Stimulated activated CD8-positive, alpha-beta memory T cell treated with anti-CD3 and anti-CD28 coated beads, Interleukin-15, amount 100 ng/mL, for 1 hour (primary cell): ENCODE measurements around the gene CELF4.

ENCODE experiments used
- DNase-seq: peaks from one replicate; pipeline ENCODE4 v3.0.0-alpha.2; 2020; ENCODE audit warnings: low read depth

CELF4 gene

DNA sequence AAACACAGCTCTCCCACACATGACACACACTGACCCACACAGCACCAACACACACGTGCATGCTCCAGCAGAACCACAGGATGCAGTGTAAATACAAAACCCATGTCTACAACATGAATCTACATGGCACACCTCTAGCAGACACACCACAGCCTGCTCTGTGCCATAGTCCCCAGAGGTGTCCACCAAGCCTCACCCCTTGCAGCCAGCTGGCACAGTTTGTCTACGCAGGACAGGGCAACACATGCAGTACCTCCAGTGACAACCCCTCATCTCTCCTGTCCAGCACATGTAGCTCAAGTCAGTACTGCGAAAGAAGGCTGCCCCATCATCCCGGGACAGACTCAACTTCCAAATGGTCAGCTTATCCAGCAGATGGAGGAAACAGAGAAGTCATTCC is 18.9 kb downstream of the CELF4 start:
- no peak for DNase-seq

DNA sequence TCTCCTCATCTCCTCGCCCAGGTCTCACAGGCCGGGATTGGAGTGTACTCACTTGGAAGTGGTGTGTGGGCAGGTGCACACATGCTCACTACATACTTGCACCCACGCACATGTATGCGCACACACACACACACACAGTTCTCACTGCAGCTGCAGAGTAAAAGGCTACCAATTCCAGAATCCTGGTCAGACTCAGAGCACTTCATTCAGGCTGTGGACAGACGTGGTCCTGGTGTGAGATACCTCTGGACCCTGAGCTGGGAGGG is 19.4 kb downstream of the CELF4 start:
- no peak for DNase-seq

DNA sequence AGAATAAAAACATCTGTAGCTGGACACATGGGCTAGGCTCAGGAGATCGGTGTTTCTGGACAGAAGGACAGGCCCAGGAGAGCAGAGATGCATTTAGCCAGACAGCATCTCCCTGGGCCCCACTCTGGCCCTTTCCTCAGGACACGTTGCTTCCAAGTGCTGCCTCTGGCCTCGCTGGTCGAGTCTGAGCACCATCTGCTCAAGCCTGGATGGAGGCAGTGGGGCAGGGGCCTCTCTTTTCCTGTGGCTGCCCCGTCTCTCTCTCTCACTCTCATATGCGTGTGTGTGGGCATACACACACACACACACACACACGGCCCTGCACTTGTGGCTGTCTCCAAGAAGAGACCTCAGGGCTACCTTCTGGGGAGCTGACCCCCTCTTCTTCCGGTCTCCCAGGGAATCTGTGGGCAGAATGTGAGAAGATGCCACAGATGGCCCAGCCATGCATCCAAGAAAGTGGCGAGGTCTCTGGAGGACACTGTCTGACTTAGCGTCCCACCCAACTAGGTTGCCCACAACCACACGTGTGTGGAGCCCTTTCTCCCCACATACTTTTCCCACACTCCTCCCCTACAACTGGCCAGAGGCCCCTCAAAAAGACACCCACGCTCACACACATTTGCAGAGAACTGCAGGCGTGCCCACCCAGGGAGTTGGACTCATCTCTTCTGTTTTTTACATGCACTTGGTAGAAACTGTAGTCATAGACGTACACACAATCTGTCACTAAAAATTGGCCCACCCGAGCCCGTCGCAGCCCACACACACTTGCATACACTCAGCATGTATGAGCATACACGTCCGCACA is 19.9 kb downstream of the CELF4 start:
- DNase-seq: no peak

DNA sequence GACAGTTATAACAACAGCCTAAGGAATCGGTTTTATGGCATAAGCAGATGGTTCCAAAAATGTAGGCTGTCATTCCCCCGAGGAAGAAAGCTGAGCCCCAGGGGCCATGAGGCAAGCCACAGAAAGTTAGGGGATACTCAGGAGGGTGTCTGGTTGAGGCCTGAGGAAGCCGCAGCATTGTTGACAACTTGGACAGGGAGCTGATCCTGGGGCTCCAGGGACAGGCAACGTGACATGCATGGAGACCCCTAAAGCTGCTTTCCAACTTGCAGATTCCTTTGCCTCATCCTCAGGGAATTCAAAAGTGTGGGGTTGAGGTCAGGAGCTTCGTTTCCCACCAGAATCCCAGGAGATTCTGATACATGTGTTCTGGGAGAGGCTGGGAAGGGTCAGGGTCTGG is 20.9 kb downstream of the CELF4 start:
- no peak for DNase-seq

DNA sequence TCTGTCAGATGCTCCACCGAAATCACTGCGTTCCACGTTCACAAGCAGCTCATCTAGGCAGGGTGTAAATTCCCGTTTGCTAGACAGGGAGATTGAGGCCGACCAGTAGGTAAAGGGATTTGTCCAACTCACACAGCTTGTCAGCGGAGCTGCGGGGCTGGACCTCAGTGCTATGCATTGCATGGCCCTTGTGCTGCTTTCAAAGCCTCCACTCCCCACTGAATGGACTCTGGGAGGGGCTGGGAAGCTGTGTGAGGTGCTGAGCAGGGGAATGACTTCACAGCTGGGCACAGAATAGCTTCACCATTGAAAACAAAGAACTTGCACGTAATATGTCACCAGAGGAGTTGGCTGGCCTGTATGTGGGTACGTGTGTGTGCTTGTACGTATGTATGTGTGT is 21.4 kb downstream of the CELF4 start:
- DNase-seq: no peak

DNA sequence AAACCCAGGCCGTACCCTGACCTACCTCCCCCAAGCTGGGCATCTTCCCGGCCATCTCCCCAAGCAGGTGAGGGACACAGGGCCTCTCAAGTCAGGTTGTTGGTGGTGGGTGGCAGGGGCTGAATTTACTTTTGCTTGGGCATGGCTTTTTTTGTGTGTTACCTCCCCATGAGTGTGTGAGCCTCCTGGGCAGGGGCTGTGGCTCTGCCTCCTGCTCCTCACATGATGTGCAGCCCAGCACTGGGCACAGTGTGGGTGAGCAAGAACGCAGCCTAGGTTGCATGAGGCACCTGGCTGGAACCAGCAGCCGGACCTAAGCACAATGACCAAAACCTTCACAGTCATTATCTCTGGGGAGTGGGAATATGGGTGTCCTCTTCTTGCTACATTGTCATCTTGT is 22.3 kb downstream of the CELF4 start:
- DNase-seq: no peak

DNA sequence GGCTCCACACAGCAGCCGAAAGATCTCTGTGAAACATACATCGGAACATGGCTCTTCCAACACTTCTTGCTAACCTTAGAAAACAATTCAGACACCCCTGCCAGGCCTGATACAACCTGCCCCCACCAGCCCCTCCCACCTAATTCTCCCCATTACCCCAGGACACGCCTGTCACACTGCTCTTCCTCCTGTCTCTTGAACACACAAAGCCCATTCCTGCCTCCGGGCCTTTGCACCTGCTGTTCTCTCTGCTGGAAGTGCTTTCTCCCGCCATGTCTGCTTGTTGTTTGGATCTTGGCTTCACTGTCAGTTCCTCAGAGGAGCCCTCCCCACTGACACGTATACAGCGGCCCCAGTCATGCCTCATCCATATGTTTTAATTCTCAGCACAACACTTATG is 24.1 kb downstream of the CELF4 start:
- no peak for DNase-seq

DNA sequence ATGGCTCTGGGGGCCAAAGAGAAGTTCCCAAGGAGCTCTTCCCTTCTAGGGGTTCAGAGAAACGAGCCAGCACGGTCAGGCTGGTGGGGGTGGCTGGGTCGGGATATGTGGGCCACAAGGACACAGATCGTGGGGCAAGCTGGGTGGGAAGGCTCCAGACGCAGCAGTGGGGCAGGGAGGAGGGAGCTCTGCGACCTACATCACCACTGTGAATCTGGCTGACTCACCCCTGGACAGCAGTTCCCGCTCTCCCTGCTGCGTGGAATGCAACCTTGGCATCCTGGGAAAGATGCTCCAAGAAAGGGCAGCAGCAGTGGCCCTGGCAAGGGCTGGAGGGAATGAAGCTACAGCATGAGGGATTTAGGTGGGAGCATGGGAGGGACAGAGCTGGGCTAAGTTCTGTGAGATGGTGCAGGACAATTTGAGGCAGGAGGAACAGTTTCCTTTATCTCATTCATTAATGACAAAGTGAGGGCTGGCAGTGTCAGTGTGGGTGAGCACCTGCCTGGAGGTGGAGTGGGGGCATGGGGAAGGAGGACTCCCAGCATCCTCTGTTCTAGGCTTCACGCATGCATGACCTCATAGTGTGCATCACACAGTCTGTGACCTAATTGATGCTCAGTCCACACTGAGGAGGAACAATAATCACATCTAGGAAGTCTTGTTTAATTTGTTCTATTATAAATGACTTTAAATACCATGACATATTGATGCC is 25.0 kb downstream of the CELF4 start:
- DNase-seq: no peak

DNA sequence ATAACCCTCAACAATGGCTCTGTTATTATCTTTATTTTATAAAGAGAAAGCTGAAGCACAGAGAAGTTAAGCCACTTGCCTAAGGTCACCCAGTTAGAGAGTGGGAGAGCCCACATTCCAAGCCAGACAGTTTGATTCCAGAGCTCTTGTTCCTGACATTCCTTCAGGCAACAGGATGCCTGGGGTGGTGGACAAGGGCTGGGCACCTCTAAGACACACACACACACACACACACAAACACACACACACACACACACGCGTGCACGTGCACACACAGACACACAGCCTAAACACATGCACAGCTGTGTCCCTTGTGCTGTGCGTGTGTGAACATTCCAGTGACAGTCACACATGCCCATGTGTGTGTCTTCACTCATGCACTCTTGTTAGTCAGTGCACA is 26.4 kb downstream of the CELF4 start:
- DNase-seq: no peak

DNA sequence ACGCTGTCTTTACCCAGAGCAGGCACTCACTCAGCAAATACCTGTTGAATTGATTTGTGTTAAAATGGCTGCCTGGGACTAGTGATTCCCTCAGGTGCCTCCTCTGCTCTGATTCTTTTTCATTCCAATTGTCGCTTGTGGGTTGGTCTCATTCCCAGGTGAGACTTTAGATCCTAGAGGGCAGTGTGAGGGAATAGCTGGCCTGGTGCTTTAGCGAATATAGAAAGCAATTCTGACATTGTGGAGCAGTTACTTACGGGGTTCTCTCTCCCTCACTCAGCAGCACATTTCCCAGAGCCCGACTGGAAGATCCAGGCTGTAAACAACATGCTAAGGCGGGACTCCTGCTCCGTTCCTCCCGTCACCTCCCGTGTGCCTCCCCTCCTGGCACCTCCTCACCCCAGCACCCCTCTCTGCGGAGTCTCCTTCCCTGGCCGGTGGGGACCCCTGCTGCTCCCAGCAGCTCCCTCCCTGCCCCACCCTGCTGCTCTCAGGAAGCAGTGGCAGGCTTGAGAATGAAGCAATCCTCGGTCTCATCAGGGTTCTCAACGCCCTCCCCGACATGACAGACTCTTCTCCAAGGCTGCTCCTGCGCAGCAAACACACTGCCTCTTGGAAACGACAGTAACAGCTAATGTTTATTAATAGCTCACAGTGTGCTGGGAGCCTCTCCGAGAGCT is 26.9 kb downstream of the CELF4 start:
- DNase-seq: no peak

DNA sequence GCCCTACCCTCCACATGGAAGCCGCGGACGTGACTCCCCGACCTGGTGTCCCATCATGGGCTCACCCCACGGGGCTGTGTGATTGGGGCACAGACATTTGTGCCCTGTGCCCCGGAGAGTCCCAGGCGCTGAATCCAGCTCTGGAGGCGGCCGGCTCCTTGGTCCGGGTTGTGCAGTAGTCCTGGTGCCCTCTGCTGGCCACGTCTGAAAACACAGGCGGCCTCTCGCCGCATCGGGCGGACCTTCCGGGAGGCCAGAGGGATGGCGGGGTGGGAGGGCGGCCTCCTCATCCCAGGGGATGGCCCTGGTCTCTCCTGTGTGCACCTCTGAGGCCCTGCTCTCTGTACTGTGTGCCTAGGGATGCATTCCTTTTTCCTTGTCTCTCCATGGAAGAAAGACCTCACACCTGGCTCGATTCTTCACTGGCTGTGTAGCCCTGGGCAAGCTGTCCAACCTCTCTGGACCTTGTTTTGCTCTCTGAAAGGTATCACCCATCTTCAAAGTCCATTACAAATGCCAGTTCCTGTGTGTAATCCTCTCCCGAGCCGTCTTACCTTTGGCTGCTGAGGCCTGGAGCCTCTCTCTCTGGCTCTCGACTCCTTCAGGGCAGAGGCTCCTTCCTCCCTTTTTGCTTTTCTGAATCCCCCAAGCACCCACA is 27.6 kb downstream of the CELF4 start:
- no peak for DNase-seq

DNA sequence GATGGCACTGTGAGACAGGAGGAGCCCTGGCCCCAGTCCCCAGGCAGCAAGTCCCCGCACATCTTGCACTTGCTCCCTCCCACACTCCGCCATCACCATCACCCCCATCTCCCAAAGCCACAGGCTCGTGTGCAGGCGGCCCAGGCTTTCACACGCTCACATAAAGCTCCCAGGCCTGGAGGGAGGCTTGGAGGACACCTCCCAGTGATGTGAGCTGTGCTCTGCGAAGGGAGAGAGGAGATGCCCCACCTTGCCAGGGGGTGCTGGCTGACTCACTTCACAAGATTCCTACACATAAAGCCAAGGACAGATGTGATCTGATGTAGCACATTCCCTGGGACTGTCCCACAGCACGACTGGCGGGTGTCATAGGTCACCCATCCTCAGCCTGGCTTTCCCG is 28.9 kb downstream of the CELF4 start:
- DNase-seq: no peak

DNA sequence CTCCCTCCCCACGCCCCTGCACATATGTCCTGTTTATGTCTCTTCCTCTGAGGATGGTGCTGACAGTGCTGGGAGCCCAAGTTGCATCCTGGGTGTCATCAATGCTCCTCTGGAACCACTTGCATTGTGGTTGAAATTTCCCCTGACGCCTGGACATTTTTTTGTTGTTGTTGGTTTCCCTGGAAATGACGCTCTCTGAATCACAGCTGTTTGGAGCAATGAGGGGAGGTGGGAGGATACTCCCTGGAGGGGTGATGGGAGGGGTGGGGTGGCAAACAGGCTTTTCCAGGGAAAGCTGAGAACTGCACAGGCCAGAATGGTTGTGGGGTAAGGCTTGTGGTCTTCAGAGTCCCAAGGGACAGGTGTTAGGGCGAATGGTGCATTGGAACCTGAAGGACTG is 29.6 kb downstream of the CELF4 start:
- no peak for DNase-seq

DNA sequence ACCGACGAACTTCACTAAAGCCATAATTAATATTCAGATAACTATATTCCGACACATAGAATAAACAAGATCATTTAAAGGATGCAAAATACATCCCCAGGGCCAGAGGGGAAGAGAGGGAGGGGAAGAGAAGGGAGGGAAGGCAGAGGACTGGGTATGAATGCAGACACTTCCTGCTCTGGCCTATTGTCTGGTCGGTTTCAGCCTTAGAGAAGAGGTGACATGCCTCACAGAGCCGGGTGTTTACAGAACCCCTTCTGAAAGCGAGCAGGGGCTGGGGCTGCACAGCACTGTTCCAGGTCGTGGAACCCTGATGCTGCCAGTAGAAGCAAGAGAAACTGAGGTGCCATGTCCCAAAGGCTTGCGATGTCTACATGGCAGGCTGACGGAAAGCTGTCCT is 31.0 kb downstream of the CELF4 start:
- DNase-seq: no peak

DNA sequence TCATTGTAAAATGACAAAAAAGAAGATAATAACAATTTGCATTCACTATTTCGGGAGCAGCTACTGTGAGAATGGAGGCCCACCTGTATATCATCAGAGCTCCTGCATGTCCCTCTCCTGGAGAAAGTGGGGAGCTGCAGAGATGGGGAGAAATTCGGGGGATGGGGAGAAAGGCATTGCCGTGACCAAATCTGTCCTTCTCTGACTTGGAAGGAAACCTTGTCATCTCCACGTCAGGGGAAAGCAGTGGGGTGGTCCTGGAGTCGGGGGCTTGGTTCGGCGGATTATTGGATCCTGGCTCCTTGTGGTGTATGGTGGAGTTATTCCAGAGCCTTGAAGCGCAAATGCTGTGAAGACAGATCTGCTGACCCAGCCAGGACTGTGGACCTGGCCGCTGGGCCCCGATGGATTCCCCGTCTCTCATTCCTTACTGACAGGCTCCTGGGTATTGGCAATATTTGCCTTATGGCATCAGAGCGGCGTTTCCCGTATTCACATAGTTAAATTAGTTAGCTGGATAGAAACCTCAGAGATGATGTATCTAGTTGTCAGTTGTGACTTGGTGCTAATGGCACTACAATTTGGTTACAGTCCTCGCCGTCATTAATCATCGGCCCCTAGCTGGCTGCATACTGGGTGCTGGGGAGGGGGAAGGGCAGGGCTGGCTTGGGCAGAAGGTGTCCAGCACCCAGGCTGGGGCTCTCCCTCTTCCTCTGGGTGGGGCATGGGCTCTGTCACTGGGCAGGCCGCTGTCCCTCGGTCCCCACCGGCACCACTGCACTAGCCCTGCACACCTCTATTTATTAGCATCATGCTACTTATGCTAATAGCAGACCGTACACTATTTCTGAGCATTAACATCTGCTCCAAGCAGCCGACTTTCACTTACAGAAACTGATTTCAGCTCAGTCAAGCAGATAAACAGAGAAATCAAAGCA is 31.7 kb downstream of the CELF4 start:
- no peak for DNase-seq

DNA sequence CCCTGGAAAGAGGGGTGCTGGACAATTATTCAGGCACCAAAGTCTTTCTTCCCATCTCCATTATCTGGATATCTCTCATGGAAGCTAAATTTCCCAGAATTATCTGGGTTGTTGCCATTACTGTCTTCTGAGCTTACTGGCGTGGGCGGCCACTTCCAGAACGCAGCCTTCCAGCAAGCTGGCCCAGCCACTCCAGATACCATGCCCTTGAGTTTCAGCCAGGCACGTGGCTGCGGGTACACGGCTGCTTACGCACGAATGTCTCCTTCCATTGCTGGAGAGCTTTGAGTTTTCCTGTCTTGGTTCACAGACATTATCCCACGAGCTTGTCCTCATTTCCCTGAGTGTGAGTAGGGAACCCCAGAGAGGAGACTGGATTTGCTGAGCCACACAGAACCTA is 32.7 kb downstream of the CELF4 start:
- DNase-seq: no peak

DNA sequence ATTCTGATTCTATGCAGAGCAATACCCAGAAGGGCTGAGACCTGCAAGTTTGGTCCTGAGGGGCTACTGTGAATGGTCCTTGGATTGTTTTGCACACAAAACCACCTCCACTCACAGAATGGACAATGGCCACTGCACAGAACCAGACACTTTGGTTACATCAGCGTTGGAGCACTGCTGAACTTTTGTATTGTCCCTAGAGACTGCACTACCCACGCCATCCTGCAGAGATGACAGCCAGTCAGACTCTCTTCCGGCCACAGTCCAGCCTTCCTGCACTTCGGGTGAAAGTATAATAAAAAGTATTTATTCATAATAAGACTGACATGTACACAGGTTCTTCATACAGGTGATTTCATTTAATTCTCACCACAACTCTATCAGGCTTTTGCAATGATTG is 35.7 kb downstream of the CELF4 start:
- no peak for DNase-seq

DNA sequence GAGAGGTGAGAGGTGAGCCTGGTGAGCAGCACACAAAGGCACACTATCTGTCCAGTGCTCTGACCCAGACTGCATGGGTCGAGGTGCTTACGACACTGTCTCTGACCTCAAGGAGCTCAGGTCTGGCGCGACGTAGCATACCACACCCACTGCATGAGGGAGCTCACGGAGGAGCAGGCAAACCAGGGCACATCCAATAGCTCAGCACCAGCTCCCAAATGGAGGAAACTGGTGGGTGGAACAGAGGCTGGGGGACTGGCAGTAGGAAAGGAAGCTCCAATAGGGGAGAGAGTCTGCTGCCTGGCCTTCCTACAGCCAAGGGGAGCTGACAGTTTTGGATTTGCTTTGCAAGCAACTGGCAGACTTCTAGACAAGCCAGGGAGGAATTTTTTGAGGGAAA is 36.3 kb downstream of the CELF4 start:
- DNase-seq: no peak

DNA sequence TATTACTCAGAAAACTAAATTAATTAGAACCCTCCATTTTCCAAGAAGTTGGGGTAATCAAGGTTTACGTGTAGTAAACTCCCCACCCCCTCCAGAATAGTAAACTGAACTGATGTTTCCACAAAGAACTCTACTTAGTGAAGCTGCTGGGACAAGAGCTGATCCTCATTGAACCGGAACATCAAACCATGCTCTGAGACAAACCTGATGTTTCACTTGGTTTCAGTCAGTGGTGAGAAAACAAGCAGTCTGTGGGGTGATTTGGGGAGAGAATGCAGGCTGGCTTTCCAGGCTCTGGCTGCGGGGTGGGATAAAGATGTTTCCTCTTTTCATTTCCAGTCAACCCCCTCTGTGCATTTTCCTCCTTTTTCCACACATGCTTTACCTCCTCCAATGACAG is 38.2 kb downstream of the CELF4 start:
- DNase-seq: no peak

DNA sequence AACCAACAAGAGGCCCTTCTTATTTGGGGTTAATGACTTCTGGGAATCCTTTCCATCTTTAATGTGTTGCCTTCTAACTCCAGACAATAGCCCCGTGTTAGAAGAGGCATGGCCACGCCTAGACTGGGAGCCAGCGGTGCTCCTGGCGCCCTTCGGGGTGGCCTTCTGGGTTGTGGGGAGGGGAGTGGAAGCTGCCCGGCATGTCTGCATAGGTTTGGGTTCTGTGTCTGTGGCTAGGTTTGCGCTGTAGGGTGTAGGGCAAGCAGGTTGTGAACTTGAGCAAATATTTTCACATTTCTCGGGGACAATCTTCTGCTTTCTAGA is 40.4 kb downstream of the CELF4 start:
- DNase-seq: no peak

DNA sequence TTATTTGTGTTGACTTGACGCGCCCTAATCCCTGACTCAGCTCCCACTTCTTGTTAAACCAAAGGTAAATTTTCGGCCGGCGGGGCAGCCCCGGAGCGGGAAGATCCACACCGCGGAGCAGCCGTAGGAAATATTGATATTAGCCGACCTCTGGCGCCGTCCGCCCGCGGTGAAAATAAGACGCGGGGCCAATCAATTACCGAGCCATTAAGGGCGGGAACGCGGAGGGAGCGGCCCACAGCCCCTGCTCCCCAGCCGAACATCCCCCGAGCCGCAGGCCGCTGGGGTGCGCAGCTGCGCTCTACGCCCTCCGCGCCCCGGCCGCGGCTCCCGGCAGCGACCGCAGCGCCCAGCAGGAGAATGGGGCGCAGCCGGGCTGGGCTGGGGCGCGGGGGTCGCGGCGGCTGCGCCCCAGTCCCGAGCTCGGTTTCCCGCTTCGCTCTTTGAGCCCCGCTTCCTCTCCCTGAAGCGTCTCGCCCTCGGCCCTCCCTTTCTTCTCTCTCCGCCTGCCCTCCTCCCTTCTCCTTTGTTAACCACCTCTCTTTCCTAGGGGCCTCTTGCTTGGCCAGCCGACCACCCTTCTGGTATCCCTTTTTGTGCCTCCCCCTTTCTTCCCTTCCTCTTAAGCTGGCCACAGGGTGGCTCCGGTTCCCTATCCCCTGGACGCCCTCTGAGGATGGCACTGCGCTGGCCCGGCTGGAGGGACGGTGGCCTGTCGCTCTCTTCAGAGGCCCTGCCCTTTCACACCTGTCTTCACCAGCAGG is 40.9 kb downstream of the CELF4 start:
- no peak for DNase-seq
